Measurements from ENCODE around the gene ART3.

The ART3 gene

GRCh38 chr4:76153356-76153755 is 78.8 kb downstream of the ART3 start:
- no peak for DNase-seq

- DNase-seq: no peak
These were observed 81.5 kb downstream of the ART3 start for GRCh38 chr4:76155979-76156378.

GRCh38 chr4:76156635-76157034 is 82.1 kb downstream of the ART3 start:
- DNase-seq: no peak

GRCh38 chr4:76160355-76160754 is 85.8 kb downstream of the ART3 start:
- DNase-seq: no peak
